Colonic mucosa (tissue), 4 donors: Measurements from ENCODE around the gene ING3. TPM values are rescaled to one million over a fixed set of nuclear protein-coding genes. Genes with fewer than 3 reads are reported as not detected.

Experiments
- DNase-seq: peaks from one replicate; pipeline ENCODE4 v3.0.0-alpha.2; 2020
- H3K27ac ChIP-seq: fragments of 200-600 bp; one replicate; pipeline ENCODE4 v1.8.0; 2021
- H3K27me3 ChIP-seq: fragments of 200-600 bp; one replicate; pipeline ENCODE4 v1.8.0; 2021
- H3K36me3 ChIP-seq: fragments of 200-600 bp; one replicate; pipeline ENCODE4 v1.8.0; 2021
- H3K4me1 ChIP-seq: fragments of 200-600 bp; one replicate; pipeline ENCODE4 v1.8.0; 2021; ENCODE audit warnings: mild to moderate bottlenecking
- H3K4me3 ChIP-seq: fragments of 200-600 bp; one replicate; pipeline ENCODE4 v1.8.0; 2021
- H3K9ac ChIP-seq, 2 donors: one replicate each; pipeline ENCODE4 v1.7.0; 2013; ENCODE audit warnings: control low read depth in 2 of 2, low read depth in 2 of 2, low read length in 2 of 2
- H3K9me3 ChIP-seq: fragments of 200-600 bp; one replicate; pipeline ENCODE4 v1.8.0; 2021
- intact Hi-C: fragments of 100-400 bp; cut with DNase I; formaldehyde crosslinking; loops from one replicate; pipeline ENCODE4 v1.14.1; 2022
- total RNA-seq, 2 donors: library from RNA; stranded (reverse); fragmentation: NEBNext Ultra II Directional in 1 of 2; extraction: Animal tissue kit (Norgen Biotek cat#: 25700) in 1 of 2; gene quantifications; one replicate each; pipeline ENCODE4 v1.2.1, GENCODE V29; 2021
- TF ChIP-seq, protein P1 (sequence below): fragments of 200-600 bp; IDR thresholded peaks from one replicate; pipeline ENCODE4 v1.8.0; 2022; ENCODE audit warnings: antibody characterized with exemption, mild to moderate bottlenecking
- donor health status: healthy.
- donor health status: DM: no; HTN: no; CAD: no.
- donor health status: DM: no; HTN: no; CAD: no.

ING3 gene
- total RNA-seq, 2 donors from 2014 or later: 12.7 to 13.6 TPM

GRCh38 chr7:120996333-120996987 is 45.9 kb downstream of the ING3 start:
- Histone ChIP-seq H3K9me3 (no peaks in the 10 kb centered on the region), H3K36me3 (no peaks in the 10 kb centered on the region), H3K27ac (peak overlapping the region; percentile 34), H3K9ac (no peak overlapping the region), H3K27me3 (no peaks in the 10 kb centered on the region), H3K4me3 (no peak overlapping the region), H3K4me1 (no peaks in the 10 kb centered on the region)
- TF ChIP-seq, protein P1, sequence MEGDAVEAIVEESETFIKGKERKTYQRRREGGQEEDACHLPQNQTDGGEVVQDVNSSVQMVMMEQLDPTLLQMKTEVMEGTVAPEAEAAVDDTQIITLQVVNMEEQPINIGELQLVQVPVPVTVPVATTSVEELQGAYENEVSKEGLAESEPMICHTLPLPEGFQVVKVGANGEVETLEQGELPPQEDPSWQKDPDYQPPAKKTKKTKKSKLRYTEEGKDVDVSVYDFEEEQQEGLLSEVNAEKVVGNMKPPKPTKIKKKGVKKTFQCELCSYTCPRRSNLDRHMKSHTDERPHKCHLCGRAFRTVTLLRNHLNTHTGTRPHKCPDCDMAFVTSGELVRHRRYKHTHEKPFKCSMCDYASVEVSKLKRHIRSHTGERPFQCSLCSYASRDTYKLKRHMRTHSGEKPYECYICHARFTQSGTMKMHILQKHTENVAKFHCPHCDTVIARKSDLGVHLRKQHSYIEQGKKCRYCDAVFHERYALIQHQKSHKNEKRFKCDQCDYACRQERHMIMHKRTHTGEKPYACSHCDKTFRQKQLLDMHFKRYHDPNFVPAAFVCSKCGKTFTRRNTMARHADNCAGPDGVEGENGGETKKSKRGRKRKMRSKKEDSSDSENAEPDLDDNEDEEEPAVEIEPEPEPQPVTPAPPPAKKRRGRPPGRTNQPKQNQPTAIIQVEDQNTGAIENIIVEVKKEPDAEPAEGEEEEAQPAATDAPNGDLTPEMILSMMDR: no peak
- peak; percentile 88 for DNase-seq
- intact Hi-C loops: no loop called here

GRCh38 chr7:120996988-120997345 is 46.4 kb downstream of the ING3 start:
- Histone ChIP-seq H3K9me3 (no peaks in the 10 kb centered on the region), H3K27me3 (no peaks in the 10 kb centered on the region), H3K27ac (peak overlapping the region; percentile 34), H3K4me3 (no peak overlapping the region), H3K36me3 (no peaks in the 10 kb centered on the region), H3K4me1 (no peaks in the 10 kb centered on the region), H3K9ac (no peak overlapping the region)
- TF ChIP-seq, protein P1: no peak
- no peak for DNase-seq
- intact Hi-C loops: no loop called here

DNA sequence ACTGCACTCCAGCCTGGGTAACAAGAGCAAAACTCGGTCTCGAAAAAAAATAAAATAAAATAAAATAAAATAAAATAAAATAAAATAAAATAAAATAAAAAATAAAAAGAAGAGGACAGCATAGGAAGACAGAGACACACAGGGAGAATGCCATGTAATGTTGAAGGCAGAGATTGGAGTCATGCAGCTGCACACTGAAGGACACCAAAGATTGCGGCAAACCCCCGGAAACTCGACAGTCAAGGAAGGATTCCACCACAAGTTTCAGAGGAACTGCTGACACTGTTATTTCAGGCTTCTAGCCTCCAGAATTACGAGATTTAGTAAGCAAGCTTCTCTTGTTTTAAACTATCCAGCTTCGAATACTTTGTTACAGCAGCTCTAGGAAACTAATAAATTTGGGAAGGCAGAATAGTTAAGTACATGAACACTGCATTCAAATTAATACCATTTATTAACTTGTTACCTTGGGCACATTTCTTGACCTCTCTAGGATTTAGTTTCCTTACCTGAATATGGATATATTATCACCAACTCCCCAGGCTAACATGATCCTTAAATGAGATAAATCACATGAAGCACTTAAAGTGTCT is 47.4 kb downstream of the ING3 start:
- intact Hi-C loops: no loop called here
- Histone ChIP-seq H3K27me3 (no peaks in the 10 kb centered on the region), H3K36me3 (no peaks in the 10 kb centered on the region), H3K9ac (no peak overlapping the region), H3K9me3 (no peaks in the 10 kb centered on the region), H3K27ac (no peak overlapping the region), H3K4me3 (no peak overlapping the region), H3K4me1 (no peaks in the 10 kb centered on the region)
- TF ChIP-seq, protein P1: no peak
- no peak for DNase-seq

DNA sequence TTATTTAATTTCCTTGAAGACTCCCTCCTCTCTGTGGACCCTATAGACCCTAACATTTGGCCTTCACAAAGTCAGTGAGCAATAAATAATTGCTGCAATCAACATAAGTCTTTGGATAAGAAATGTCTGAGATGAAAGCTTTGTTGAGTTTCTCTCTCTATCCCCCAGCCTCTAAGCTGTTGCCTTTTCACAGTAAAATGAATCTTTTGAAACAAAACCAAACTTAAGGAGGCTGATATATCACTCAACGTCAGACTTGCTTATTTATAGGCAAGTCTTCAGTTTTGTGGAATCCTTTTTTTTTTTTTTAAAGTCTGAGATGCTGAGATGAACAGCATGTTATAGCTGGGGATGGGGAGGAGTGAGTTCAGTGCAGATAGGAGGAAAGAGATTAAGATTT is 47.9 kb downstream of the ING3 start:
- Histone ChIP-seq H3K4me1 (no peaks in the 10 kb centered on the region), H3K27ac (no peak overlapping the region)

DNA sequence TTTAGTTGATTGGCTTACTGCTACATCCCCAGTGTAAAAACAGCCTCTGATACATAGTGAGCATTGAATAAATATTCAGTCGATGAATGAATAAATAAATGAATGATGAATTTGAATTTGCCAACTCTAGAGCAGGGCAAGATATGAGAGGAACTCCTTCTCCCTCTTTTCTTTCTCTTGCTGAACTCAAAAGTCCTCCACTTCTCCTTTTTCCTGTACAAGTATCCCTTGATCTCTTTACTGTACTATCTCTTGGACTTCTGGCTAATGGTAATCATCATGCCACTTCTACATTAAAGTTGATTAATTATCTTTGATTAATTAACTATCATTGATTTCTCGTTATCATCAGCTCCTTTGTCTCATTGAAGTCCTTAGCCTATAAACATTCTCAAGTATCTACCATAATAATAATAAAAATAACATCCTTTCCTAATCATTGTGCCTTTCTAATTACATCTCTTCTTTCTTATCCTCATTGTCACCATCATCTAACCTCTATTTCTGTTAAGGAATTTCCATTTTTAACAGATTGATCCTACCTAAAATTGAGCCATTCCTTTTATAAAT is 48.5 kb downstream of the ING3 start:
- no peak overlapping the region for H3K4me3 ChIP-seq
- H3K36me3 ChIP-seq: no peaks in the 10 kb centered on the region
- intact Hi-C loops: no loop called here
- no peak for DNase-seq
- no peaks in the 10 kb centered on the region for H3K4me1 ChIP-seq
- no peaks in the 10 kb centered on the region for H3K9me3 ChIP-seq
- no peak overlapping the region for H3K27ac ChIP-seq
- H3K27me3 ChIP-seq: no peaks in the 10 kb centered on the region
- no peak overlapping the region for H3K9ac ChIP-seq
- TF ChIP-seq, protein P1: no peak

More for the DNA sequence above, 47.9 kb downstream of the ING3 start:
- DNase-seq: no peak
- Histone ChIP-seq H3K9me3 (no peaks in the 10 kb centered on the region), H3K4me3 (no peak overlapping the region), H3K27me3 (no peaks in the 10 kb centered on the region), H3K9ac (no peak overlapping the region), H3K36me3 (no peaks in the 10 kb centered on the region)
- intact Hi-C loops: no loop called here
- TF ChIP-seq, protein P1: no peak
